GM23248 (cell line): ENCODE measurements around the gene TLE5. TPM values are rescaled to one million over a fixed set of nuclear protein-coding genes. Genes with fewer than 3 reads are reported as not detected.
A peak's percentile ranks its signal among the peaks of the same experiment; 100 is the strongest.

Experiments
- DNase-seq: peaks from one replicate; pipeline ENCODE4 v3.0.0-alpha.2; 2015
- H2AFZ ChIP-seq: fragments of 200-600 bp; sonication (generic); 2 replicates; pipeline ENCODE4 v1.6.1; 2016; ENCODE audit warnings: antibody characterized with exemption
- H3F3A ChIP-seq: fragments of 200-600 bp; sonication (generic); 2 replicates; pipeline ENCODE4 v1.6.1; 2016; ENCODE audit warnings: mild to moderate bottlenecking, antibody characterized with exemption, mixed run types; ENCODE audit not compliant: insufficient read depth
- H3K27ac ChIP-seq: fragments of 200-600 bp; sonication (generic); 2 replicates; pipeline ENCODE4 v1.5.1; 2016; ENCODE audit warnings: mild to moderate bottlenecking
- H3K27me3 ChIP-seq: fragments of 200-600 bp; sonication (generic); replicated peaks from 2 replicates; pipeline ENCODE4 v1.6.1; 2016; ENCODE audit warnings: mild to moderate bottlenecking; ENCODE audit not compliant: insufficient read depth
- H3K36me3 ChIP-seq: fragments of 200-600 bp; sonication (generic); 2 replicates; pipeline ENCODE4 v1.6.1; 2016; ENCODE audit warnings: low read depth, mild to moderate bottlenecking
- H3K4me1 ChIP-seq: fragments of 200-600 bp; sonication (generic); 2 replicates; pipeline ENCODE4 v1.6.1; 2016; ENCODE audit warnings: mild to moderate bottlenecking; ENCODE audit not compliant: insufficient read depth
- H3K4me2 ChIP-seq: fragments of 200-600 bp; sonication (generic); one replicate; pipeline ENCODE4 v1.6.1; 2016; ENCODE audit warnings: mild to moderate bottlenecking; ENCODE audit not compliant: unreplicated experiment
- H3K4me3 ChIP-seq: fragments of 200-600 bp; sonication (generic); 2 replicates; pipeline ENCODE4 v1.5.1; 2016; ENCODE audit warnings: mild to moderate bottlenecking
- H3K79me2 ChIP-seq: fragments of 200-600 bp; sonication (generic); 2 replicates; pipeline ENCODE4 v1.6.1; 2016; ENCODE audit warnings: mild to moderate bottlenecking; ENCODE audit not compliant: insufficient read depth
- H3K9ac ChIP-seq: fragments of 200-600 bp; sonication (generic); 2 replicates; pipeline ENCODE4 v1.6.1; 2016; ENCODE audit warnings: mild to moderate bottlenecking
- H3K9me2 ChIP-seq: fragments of 200-600 bp; sonication (generic); 2 replicates; pipeline ENCODE4 v1.6.1; 2016; ENCODE audit warnings: mixed run types, mild to moderate bottlenecking, moderate library complexity; ENCODE audit not compliant: insufficient read depth
- H3K9me3 ChIP-seq: fragments of 200-600 bp; sonication (generic); one replicate; pipeline ENCODE4 v1.6.1; 2017; ENCODE audit warnings: low read depth
- H4K20me1 ChIP-seq: fragments of 200-600 bp; sonication (generic); 2 replicates; pipeline ENCODE4 v1.6.0; 2016; ENCODE audit not compliant: insufficient read depth
- EZH2 ChIP-seq: fragments of 200-600 bp; sonication (generic); IDR thresholded peaks from 2 replicates; pipeline ENCODE4 v1.6.1; 2018; ENCODE audit warnings: antibody characterized with exemption, mild to moderate bottlenecking; ENCODE audit not compliant: insufficient read depth, poor library complexity, severe bottlenecking
- EZH2phosphoT487 ChIP-seq: fragments of 200-600 bp; sonication (generic); IDR thresholded peaks from 2 replicates; pipeline ENCODE4 v1.6.1; 2018; ENCODE audit warnings: antibody characterized with exemption, moderate library complexity, mild to moderate bottlenecking, low read depth; ENCODE audit not compliant: insufficient read depth
- WGBS, 2 experiments: methylation state at CpG; one replicate each; pipeline ENCODE4 v1.1.6; 2015 to 2017; ENCODE audit warnings: low lambda C conversion rate in 2 of 2, low coverage in 1 of 2; ENCODE audit errors: missing lambda C conversion rate in 2 of 2; 5-methylcytosine and 5-hydroxymethylcytosine counted together
- in situ Hi-C: fragments of 300-500 bp; cut with MboI; formaldehyde crosslinking; loops from 2 replicates; pipeline ENCODE4 v1.15.0; 2020
- polyA plus RNA-seq: library from polyadenylated mRNA; unstranded; fragments of >200 nt; fragmentation: Nextera tagmentation; extraction: Ambion mirVana; gene quantifications from 2 replicates; pipeline ENCODE4 v1.2.1, GENCODE V29; 2016
- total RNA-seq: library from RNA; depleted of rRNA; stranded (reverse); fragments of >200 nt; shearing (Covaris generic); gene quantifications from 2 replicates; pipeline ENCODE4 v1.2.3, GENCODE V29; 2014

The TLE5 gene
- total and polyA plus RNA-seq, 2 experiments from 2014 or later = 133 to 337 TPM

GRCh38 chr19:3035542-3036118, 26.7 kb downstream of the TLE5 start:
- peak; percentile 98 for DNase-seq
- WGBS, 2 experiments = 1 to 2% methylated on average over 29 of the region's 29 CpGs
- peak overlapping the region; percentile 78 for H3K9ac ChIP-seq
- H3K4me1 ChIP-seq = peaks cover 6% of the 10 kb centered on the region
- peak overlapping the region; percentile 84 for H3K4me2 ChIP-seq
- no peak for TF ChIP-seq EZH2
- no peak for TF ChIP-seq EZH2phosphoT487
- H3K27ac ChIP-seq = peak overlapping the region; percentile 57
- H3K9me2 ChIP-seq = no peaks in the 10 kb centered on the region
- no peaks in the 10 kb centered on the region for H3K79me2 ChIP-seq
- H4K20me1 ChIP-seq = no peaks in the 10 kb centered on the region
- no peaks in the 10 kb centered on the region for H3K27me3 ChIP-seq
- H3F3A ChIP-seq = 0 out of 2 replicates have a peak, but pooled peaks cover 4% of the 10 kb centered on the region
- H3K9me3 ChIP-seq = no peaks in the 10 kb centered on the region
- no peaks in the 10 kb centered on the region for H3K36me3 ChIP-seq
- peak overlapping the region; percentile 78 for H3K4me3 ChIP-seq
- in situ Hi-C loops = no loop called here
- peak overlapping the region; percentile 98 for H2AFZ ChIP-seq

GRCh38 chr19:3034656-3035541, 27.4 kb downstream of the TLE5 start:
- peak; percentile 59 for DNase-seq
- no peaks in the 10 kb centered on the region for H3K36me3 ChIP-seq
- H3K4me2 ChIP-seq = peak overlapping the region; percentile 84
- peak overlapping the region; percentile 78 for H3K9ac ChIP-seq
- peaks cover 6% of the 10 kb centered on the region for H3K4me1 ChIP-seq
- peak overlapping the region; percentile 98 for H2AFZ ChIP-seq
- in situ Hi-C loops = no loop called here
- H4K20me1 ChIP-seq = no peaks in the 10 kb centered on the region
- 0 out of 2 replicates have a peak, but pooled peaks cover 4% of the 10 kb centered on the region for H3F3A ChIP-seq
- H3K9me2 ChIP-seq = no peaks in the 10 kb centered on the region
- no peaks in the 10 kb centered on the region for H3K9me3 ChIP-seq
- peak overlapping the region; percentile 37 for H3K27ac ChIP-seq
- H3K79me2 ChIP-seq = no peaks in the 10 kb centered on the region
- WGBS, 2 experiments = 22% methylated on average over 25 to 28 of the region's 28 CpGs
- peak overlapping the region; percentile 78 for H3K4me3 ChIP-seq
- TF ChIP-seq EZH2phosphoT487 (no peak), EZH2 (no peak)
- H3K27me3 ChIP-seq = no peaks in the 10 kb centered on the region

GRCh38 chr19:3034406-3034655, 28.0 kb downstream of the TLE5 start:
- H4K20me1 ChIP-seq = no peaks in the 10 kb centered on the region
- DNase-seq = no peak
- H3K9me3 ChIP-seq = no peaks in the 10 kb centered on the region
- no peaks in the 10 kb centered on the region for H3K79me2 ChIP-seq
- H3K9me2 ChIP-seq = no peaks in the 10 kb centered on the region
- H3K27me3 ChIP-seq = no peaks in the 10 kb centered on the region
- no peak overlapping the region for H3K4me3 ChIP-seq
- H3K4me2 ChIP-seq = peak overlapping the region; percentile 84
- TF ChIP-seq EZH2phosphoT487 (no peak), EZH2 (no peak)
- H3K36me3 ChIP-seq = no peaks in the 10 kb centered on the region
- H3K9ac ChIP-seq = peak overlapping the region; percentile 78; the same call in 1 of the 2 replicates
- peaks cover 6% of the 10 kb centered on the region for H3K4me1 ChIP-seq
- peak overlapping the region; percentile 98 for H2AFZ ChIP-seq
- H3K27ac ChIP-seq = no peak overlapping the region
- H3F3A ChIP-seq = 0 out of 2 replicates have a peak, but pooled peaks cover 4% of the 10 kb centered on the region
- in situ Hi-C loops = no loop called here

- H3K79me2 ChIP-seq = no peaks in the 10 kb centered on the region
- no peak overlapping the region for H3K27ac ChIP-seq
- 82 to 83% methylated on average over 10 to 11 of the region's 11 CpGs for WGBS, 2 experiments
- H3K9me3 ChIP-seq = no peaks in the 10 kb centered on the region
- no peak overlapping the region for H3K9ac ChIP-seq
- H3K9me2 ChIP-seq = no peaks in the 10 kb centered on the region
- H2AFZ ChIP-seq = peak overlapping the region; percentile 98; the same call in 1 of the 2 replicates
- TF ChIP-seq EZH2phosphoT487 (no peak), EZH2 (no peak)
- H3F3A ChIP-seq = 0 out of 2 replicates have a peak, but pooled peaks cover 4% of the 10 kb centered on the region
- no peak overlapping the region for H3K4me2 ChIP-seq
- H3K4me3 ChIP-seq = no peak overlapping the region
- in situ Hi-C loops = no loop called here
- H3K4me1 ChIP-seq = peaks cover 6% of the 10 kb centered on the region
- H4K20me1 ChIP-seq = no peaks in the 10 kb centered on the region
- no peaks in the 10 kb centered on the region for H3K27me3 ChIP-seq
- no peak for DNase-seq
- H3K36me3 ChIP-seq = no peaks in the 10 kb centered on the region
Observed at GRCh38 chr19:3033595-3034405, 28.5 kb downstream of the TLE5 start.
